C4-2B (cell line): ENCODE results near the gene NEGR1.

Experiments
- CTCF ChIP-seq: fragments of 450-650 bp; conservative IDR thresholded peaks from 2 replicates; pipeline ENCODE4 v1.5.1; 2017; ENCODE audit warnings: mild to moderate bottlenecking
- ZFX ChIP-seq: fragments of 450-650 bp; IDR thresholded peaks from 2 replicates; pipeline ENCODE4 v1.6.1; 2017

- TF ChIP-seq CTCF (no peak), ZFX (no peak)
These were observed 331.8 kb downstream of the NEGR1 start for GRCh38 chr1:71950579-71950978.
